Parathyroid adenoma (tissue), 2 donors: ENCODE data around the gene UBE2E2.

Experiments
- H2AFZ ChIP-seq: fragments of 300-600 bp; sonication (generic); one replicate; pipeline ENCODE4 v1.7.0; 2017; ENCODE audit warnings: antibody characterized with exemption, mild to moderate bottlenecking
- H3K27ac ChIP-seq: fragments of 300-600 bp; sonication (generic); one replicate; pipeline ENCODE4 v1.7.0; 2017
- H3K27me3 ChIP-seq: fragments of 300-600 bp; sonication (generic); one replicate; pipeline ENCODE4 v1.7.0; 2017; ENCODE audit warnings: low read length; ENCODE audit not compliant: control insufficient read depth, insufficient read depth
- H3K36me3 ChIP-seq: fragments of 300-600 bp; sonication (generic); one replicate; pipeline ENCODE4 v1.7.0; 2017; ENCODE audit warnings: low read length; ENCODE audit not compliant: control insufficient read depth, insufficient read depth
- H3K4me1 ChIP-seq: fragments of 300-600 bp; sonication (generic); one replicate; pipeline ENCODE4 v1.7.0; 2017; ENCODE audit warnings: control low read depth
- H3K4me2 ChIP-seq: fragments of 300-600 bp; sonication (generic); one replicate; pipeline ENCODE4 v1.7.0; 2017; ENCODE audit warnings: low read length
- H3K4me3 ChIP-seq: fragments of 300-600 bp; sonication (generic); one replicate; pipeline ENCODE4 v1.7.0; 2017; ENCODE audit warnings: low read depth, low read length
- H3K79me2 ChIP-seq: fragments of 300-600 bp; sonication (generic); one replicate; pipeline ENCODE4 v1.7.0; 2017; ENCODE audit warnings: control low read depth
- H3K9ac ChIP-seq: fragments of 300-600 bp; sonication (generic); one replicate; pipeline ENCODE4 v1.7.0; 2017; ENCODE audit warnings: mild to moderate bottlenecking
- H3K9me3 ChIP-seq: fragments of 300-600 bp; sonication (generic); one replicate; pipeline ENCODE4 v1.7.0; 2017; ENCODE audit warnings: low read length; ENCODE audit not compliant: control insufficient read depth
- TF ChIP-seq, protein P1 (sequence below): fragments of 300-600 bp; sonication (generic); IDR thresholded peaks from one replicate; pipeline ENCODE4 v1.7.0; 2017; ENCODE audit warnings: antibody characterized with exemption, mild to moderate bottlenecking
- donor health status: primary hyperparathyroidism.

Gene UBE2E2

DNA sequence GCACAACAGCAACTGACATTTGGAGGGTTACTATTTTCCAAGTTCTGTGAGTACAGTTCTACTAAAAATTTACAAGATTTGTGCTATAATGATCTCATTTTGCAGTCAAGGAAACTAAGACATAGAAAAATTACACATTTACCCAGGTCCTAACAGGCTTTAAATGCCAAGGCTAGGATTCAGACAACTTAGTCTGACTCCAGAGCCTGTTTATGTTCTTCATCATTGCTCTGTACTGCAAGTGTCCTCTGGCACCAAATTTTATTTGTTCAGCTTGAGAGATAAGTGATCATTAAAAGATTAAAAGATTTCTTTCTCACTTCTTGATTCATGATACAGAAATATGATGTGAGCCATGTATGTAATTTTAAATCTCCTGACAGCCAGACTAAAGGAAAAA, 290.8 kb downstream of the UBE2E2 start:
- TF ChIP-seq, protein P1, sequence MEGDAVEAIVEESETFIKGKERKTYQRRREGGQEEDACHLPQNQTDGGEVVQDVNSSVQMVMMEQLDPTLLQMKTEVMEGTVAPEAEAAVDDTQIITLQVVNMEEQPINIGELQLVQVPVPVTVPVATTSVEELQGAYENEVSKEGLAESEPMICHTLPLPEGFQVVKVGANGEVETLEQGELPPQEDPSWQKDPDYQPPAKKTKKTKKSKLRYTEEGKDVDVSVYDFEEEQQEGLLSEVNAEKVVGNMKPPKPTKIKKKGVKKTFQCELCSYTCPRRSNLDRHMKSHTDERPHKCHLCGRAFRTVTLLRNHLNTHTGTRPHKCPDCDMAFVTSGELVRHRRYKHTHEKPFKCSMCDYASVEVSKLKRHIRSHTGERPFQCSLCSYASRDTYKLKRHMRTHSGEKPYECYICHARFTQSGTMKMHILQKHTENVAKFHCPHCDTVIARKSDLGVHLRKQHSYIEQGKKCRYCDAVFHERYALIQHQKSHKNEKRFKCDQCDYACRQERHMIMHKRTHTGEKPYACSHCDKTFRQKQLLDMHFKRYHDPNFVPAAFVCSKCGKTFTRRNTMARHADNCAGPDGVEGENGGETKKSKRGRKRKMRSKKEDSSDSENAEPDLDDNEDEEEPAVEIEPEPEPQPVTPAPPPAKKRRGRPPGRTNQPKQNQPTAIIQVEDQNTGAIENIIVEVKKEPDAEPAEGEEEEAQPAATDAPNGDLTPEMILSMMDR = no peak
- no peak overlapping the region for H3K4me2 ChIP-seq
- no peaks in the 10 kb centered on the region for H3K36me3 ChIP-seq
- no peak overlapping the region for H3K4me3 ChIP-seq
- H3K9me3 ChIP-seq = no peaks in the 10 kb centered on the region
- H3K27me3 ChIP-seq = no peaks in the 10 kb centered on the region
- H2AFZ ChIP-seq = no peak overlapping the region
- no peak overlapping the region for H3K27ac ChIP-seq
- no peak overlapping the region for H3K9ac ChIP-seq
- H3K4me1 ChIP-seq = no peaks in the 10 kb centered on the region
- no peaks in the 10 kb centered on the region for H3K79me2 ChIP-seq

DNA sequence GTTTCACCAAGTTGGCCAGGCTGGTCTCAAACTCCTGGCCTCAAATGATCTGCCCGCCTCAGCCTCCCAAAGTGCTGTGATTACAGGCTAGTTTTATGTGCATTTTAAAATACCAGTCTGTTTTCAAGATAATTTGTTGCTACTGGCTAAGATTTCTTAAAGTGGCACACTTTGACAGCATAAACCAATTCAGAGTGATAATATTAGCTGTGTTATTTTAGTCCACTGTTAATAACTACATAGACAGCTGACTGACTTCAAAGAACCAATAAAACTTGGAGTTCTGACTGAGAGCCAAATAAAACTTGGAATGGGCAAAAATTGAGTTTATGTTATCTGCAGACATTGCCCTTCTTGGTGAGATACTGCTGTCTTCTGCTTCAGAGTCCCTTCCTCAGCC, 291.8 kb downstream of the UBE2E2 start:
- no peaks in the 10 kb centered on the region for H3K9me3 ChIP-seq
- no peak overlapping the region for H2AFZ ChIP-seq
- H3K79me2 ChIP-seq = no peaks in the 10 kb centered on the region
- H3K4me2 ChIP-seq = no peak overlapping the region
- no peak overlapping the region for H3K9ac ChIP-seq
- TF ChIP-seq, protein P1 = no peak
- H3K4me3 ChIP-seq = no peak overlapping the region
- no peak overlapping the region for H3K27ac ChIP-seq
- no peaks in the 10 kb centered on the region for H3K4me1 ChIP-seq
- H3K36me3 ChIP-seq = no peaks in the 10 kb centered on the region
- no peaks in the 10 kb centered on the region for H3K27me3 ChIP-seq

DNA sequence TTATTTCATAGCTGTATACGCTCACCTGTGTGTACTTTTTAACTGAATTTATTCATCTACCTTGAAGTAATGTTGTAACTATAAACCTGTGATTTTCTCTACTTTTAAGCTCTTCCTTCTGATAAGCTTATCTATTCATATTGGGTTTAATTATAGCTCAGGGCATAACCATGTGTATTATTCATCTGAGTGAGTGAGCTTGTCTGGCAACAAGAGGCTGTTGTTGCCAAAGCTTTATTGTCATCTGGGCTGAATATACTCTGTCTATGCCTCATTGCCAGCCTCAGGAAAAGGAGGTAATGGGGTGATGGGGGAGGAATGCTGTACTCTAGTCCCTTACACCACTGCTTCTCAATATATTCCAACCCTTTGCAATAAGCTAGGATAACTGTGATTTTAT, 292.4 kb downstream of the UBE2E2 start:
- Histone ChIP-seq H3K27ac (no peak overlapping the region), H3K9me3 (no peaks in the 10 kb centered on the region), H2AFZ (no peak overlapping the region), H3K4me3 (no peak overlapping the region), H3K9ac (no peak overlapping the region), H3K79me2 (no peaks in the 10 kb centered on the region), H3K4me2 (no peak overlapping the region), H3K4me1 (no peaks in the 10 kb centered on the region), H3K27me3 (no peaks in the 10 kb centered on the region), H3K36me3 (no peaks in the 10 kb centered on the region)
- TF ChIP-seq, protein P1 = no peak

DNA sequence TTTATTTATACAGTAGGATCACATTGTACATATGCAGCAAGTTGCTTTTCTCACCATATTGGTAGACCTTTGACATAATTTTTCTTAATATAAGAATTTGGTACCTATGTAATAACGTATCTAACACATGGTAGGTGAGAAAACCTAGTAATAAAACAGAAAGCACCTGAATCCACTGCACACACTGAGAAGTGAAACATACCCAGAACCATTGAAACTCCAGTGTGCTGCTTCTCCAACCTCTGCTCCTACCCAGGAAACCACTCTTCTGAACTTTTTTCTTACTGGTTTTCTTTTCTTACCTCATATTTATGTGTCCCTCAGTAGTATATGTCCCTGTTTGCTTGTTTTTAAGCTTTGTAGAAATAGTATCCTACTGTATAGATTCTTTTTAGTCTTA, 293.0 kb downstream of the UBE2E2 start:
- Histone ChIP-seq H3K9me3 (no peaks in the 10 kb centered on the region), H3K4me3 (no peak overlapping the region), H3K4me2 (no peak overlapping the region), H3K27me3 (no peaks in the 10 kb centered on the region), H3K4me1 (no peaks in the 10 kb centered on the region), H3K9ac (no peak overlapping the region), H3K27ac (no peak overlapping the region), H2AFZ (no peak overlapping the region), H3K36me3 (no peaks in the 10 kb centered on the region), H3K79me2 (no peaks in the 10 kb centered on the region)
- TF ChIP-seq, protein P1 = no peak

DNA sequence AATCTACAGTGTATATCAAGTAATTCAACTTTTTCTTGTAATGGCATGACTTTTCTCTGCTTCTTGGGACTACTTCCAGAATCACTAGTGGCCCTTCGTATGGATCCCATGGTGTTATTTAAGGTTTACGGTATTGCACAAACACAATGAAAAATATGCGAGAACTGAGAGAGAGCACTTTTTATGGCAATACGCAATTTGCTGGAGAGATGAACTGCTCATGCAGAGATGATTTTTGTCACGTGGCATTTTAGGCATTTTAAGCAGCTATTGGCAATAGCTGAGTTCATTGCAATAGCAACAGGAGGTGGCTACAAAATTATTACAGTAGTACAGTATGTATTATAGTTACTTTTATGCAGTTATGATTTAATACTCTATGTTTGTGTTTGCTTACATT, 294.0 kb downstream of the UBE2E2 start:
- H3K27me3 ChIP-seq = no peaks in the 10 kb centered on the region
- no peak overlapping the region for H3K9ac ChIP-seq
- no peak overlapping the region for H3K4me2 ChIP-seq
- TF ChIP-seq, protein P1 = no peak
- H3K36me3 ChIP-seq = no peaks in the 10 kb centered on the region
- no peak overlapping the region for H2AFZ ChIP-seq
- no peak overlapping the region for H3K4me3 ChIP-seq
- H3K79me2 ChIP-seq = no peaks in the 10 kb centered on the region
- H3K9me3 ChIP-seq = no peaks in the 10 kb centered on the region
- no peaks in the 10 kb centered on the region for H3K4me1 ChIP-seq
- H3K27ac ChIP-seq = no peak overlapping the region
